BLaER1 (cell line): ENCODE measurements around the gene SQOR.

Source experiments
- H3K27ac ChIP-seq: shearing (Covaris generic); formaldehyde crosslinking; 2 replicates; pipeline ENCODE4 v1.8.1; 2022
- H3K27me3 ChIP-seq: shearing (Covaris generic); formaldehyde crosslinking; 2 replicates; pipeline ENCODE4 v1.8.1; 2022
- H3K36me3 ChIP-seq: shearing (Covaris generic); formaldehyde crosslinking; 2 replicates; pipeline ENCODE4 v1.8.1; 2022
- H3K4me1 ChIP-seq: shearing (Covaris generic); formaldehyde crosslinking; 2 replicates; pipeline ENCODE4 v1.8.1; 2022
- H3K4me2 ChIP-seq: shearing (Covaris generic); formaldehyde crosslinking; 2 replicates; pipeline ENCODE4 v1.8.1; 2022
- H3K4me3 ChIP-seq: shearing (Covaris generic); formaldehyde crosslinking; 2 replicates; pipeline ENCODE4 v1.8.1; 2022
- H3K9ac ChIP-seq: shearing (Covaris generic); formaldehyde crosslinking; 2 replicates; pipeline ENCODE4 v1.8.1; 2022
- H3K9me3 ChIP-seq: shearing (Covaris generic); formaldehyde crosslinking; 2 replicates; pipeline ENCODE4 v1.8.1; 2022
- H4K20me1 ChIP-seq: shearing (Covaris generic); formaldehyde crosslinking; 2 replicates; pipeline ENCODE4 v1.8.1; 2022
- Cebpa-rat ChIP-seq: shearing (Covaris generic); IDR thresholded peaks from 2 replicates; pipeline ENCODE4 v1.8.1; 2022

SQOR gene

GRCh38 chr15:45594835-45595530 is 39.8 kb upstream of the SQOR start:
- H3K9me3 ChIP-seq = peaks cover 47% of the 10 kb centered on the region
- no peak overlapping the region for H3K4me2 ChIP-seq
- no peak overlapping the region for H3K4me3 ChIP-seq
- peaks cover 14% of the 10 kb centered on the region for H3K4me1 ChIP-seq
- no peak overlapping the region for H3K9ac ChIP-seq
- H3K27me3 ChIP-seq = no peaks in the 10 kb centered on the region
- H3K36me3 ChIP-seq = peaks cover 64% of the 10 kb centered on the region
- no peak overlapping the region for H3K27ac ChIP-seq
- H4K20me1 ChIP-seq = no peaks in the 10 kb centered on the region; the same call in 1 of the 2 replicates
- no peak for TF ChIP-seq Cebpa-rat

- Histone ChIP-seq H3K4me3 (no peak overlapping the region), H3K36me3 (peaks cover 61% of the 10 kb centered on the region), H4K20me1 (peaks cover 31% of the 10 kb centered on the region), H3K27me3 (no peaks in the 10 kb centered on the region), H3K4me2 (peak overlapping the region; percentile 28; the same call in 1 of the 2 replicates), H3K4me1 (peaks cover 14% of the 10 kb centered on the region; the same call in 1 of the 2 replicates), H3K9ac (no peak overlapping the region), H3K27ac (no peak overlapping the region), H3K9me3 (no peaks in the 10 kb centered on the region)
- TF ChIP-seq Cebpa-rat = no peak
Measured at GRCh38 chr15:45603881-45604280, 30.9 kb upstream of the SQOR start.

- H3K27me3 ChIP-seq = no peaks in the 10 kb centered on the region
- no peak overlapping the region for H3K27ac ChIP-seq
- no peak for TF ChIP-seq Cebpa-rat
- H3K4me1 ChIP-seq = peaks cover 14% of the 10 kb centered on the region; the same call in 1 of the 2 replicates
- H3K9me3 ChIP-seq = no peaks in the 10 kb centered on the region
- H3K36me3 ChIP-seq = peaks cover 61% of the 10 kb centered on the region
- no peak overlapping the region for H3K4me2 ChIP-seq
- H3K4me3 ChIP-seq = no peak overlapping the region
- peaks cover 31% of the 10 kb centered on the region for H4K20me1 ChIP-seq
- no peak overlapping the region for H3K9ac ChIP-seq
Measured at GRCh38 chr15:45604326-45604725, 30.5 kb upstream of the SQOR start.

- TF ChIP-seq Cebpa-rat = no peak
- Histone ChIP-seq H3K27me3 (no peaks in the 10 kb centered on the region), H3K36me3 (peaks cover 57% of the 10 kb centered on the region), H4K20me1 (peaks cover 31% of the 10 kb centered on the region), H3K9me3 (no peaks in the 10 kb centered on the region), H3K4me1 (peaks cover 14% of the 10 kb centered on the region; the same call in 1 of the 2 replicates), H3K27ac (no peak overlapping the region), H3K4me2 (no peak overlapping the region), H3K9ac (no peak overlapping the region), H3K4me3 (no peak overlapping the region)
Measured at GRCh38 chr15:45606413-45606812, 28.4 kb upstream of the SQOR start.

GRCh38 chr15:45606841-45607240 is 28.0 kb upstream of the SQOR start:
- no peak overlapping the region for H3K4me3 ChIP-seq
- no peak for TF ChIP-seq Cebpa-rat
- no peaks in the 10 kb centered on the region for H3K9me3 ChIP-seq
- no peaks in the 10 kb centered on the region for H3K27me3 ChIP-seq
- peaks cover 55% of the 10 kb centered on the region for H3K36me3 ChIP-seq
- H3K4me1 ChIP-seq = peaks cover 14% of the 10 kb centered on the region; the same call in 1 of the 2 replicates
- peaks cover 29% of the 10 kb centered on the region for H4K20me1 ChIP-seq
- H3K4me2 ChIP-seq = no peak overlapping the region
- no peak overlapping the region for H3K27ac ChIP-seq
- H3K9ac ChIP-seq = no peak overlapping the region

GRCh38 chr15:45611305-45611704 is 23.5 kb upstream of the SQOR start:
- H4K20me1 ChIP-seq = no peaks in the 10 kb centered on the region
- no peak overlapping the region for H3K9ac ChIP-seq
- H3K4me1 ChIP-seq = 0 out of 2 replicates have a peak, but pooled peaks cover 4% of the 10 kb centered on the region
- no peaks in the 10 kb centered on the region for H3K9me3 ChIP-seq
- H3K4me2 ChIP-seq = no peak overlapping the region
- no peak overlapping the region for H3K27ac ChIP-seq
- peaks cover 23% of the 10 kb centered on the region for H3K36me3 ChIP-seq
- H3K4me3 ChIP-seq = no peak overlapping the region
- no peaks in the 10 kb centered on the region for H3K27me3 ChIP-seq
- TF ChIP-seq Cebpa-rat = no peak

GRCh38 chr15:45612790-45613415 is 21.9 kb upstream of the SQOR start:
- Histone ChIP-seq H3K4me2 (no peak overlapping the region), H3K9ac (no peak overlapping the region), H3K4me3 (no peak overlapping the region), H3K27ac (no peak overlapping the region), H4K20me1 (no peaks in the 10 kb centered on the region), H3K9me3 (no peaks in the 10 kb centered on the region), H3K36me3 (peaks cover 10% of the 10 kb centered on the region), H3K4me1 (0 out of 2 replicates have a peak, but pooled peaks cover 4% of the 10 kb centered on the region), H3K27me3 (no peaks in the 10 kb centered on the region)
- no peak for TF ChIP-seq Cebpa-rat

- Histone ChIP-seq H3K9me3 (no peaks in the 10 kb centered on the region), H3K4me3 (no peak overlapping the region), H4K20me1 (no peaks in the 10 kb centered on the region), H3K27me3 (no peaks in the 10 kb centered on the region), H3K4me2 (no peak overlapping the region), H3K36me3 (no peaks in the 10 kb centered on the region), H3K4me1 (0 out of 2 replicates have a peak, but pooled peaks cover 4% of the 10 kb centered on the region), H3K9ac (no peak overlapping the region), H3K27ac (no peak overlapping the region)
- no peak for TF ChIP-seq Cebpa-rat
Measured at GRCh38 chr15:45616901-45617323, 17.9 kb upstream of the SQOR start.

GRCh38 chr15:45618813-45619212 is 16.0 kb upstream of the SQOR start:
- Histone ChIP-seq H3K36me3 (no peaks in the 10 kb centered on the region), H3K27me3 (no peaks in the 10 kb centered on the region), H3K4me3 (no peak overlapping the region), H3K9ac (no peak overlapping the region), H3K4me2 (no peak overlapping the region), H3K27ac (no peak overlapping the region), H4K20me1 (no peaks in the 10 kb centered on the region), H3K4me1 (0 out of 2 replicates have a peak, but pooled peaks cover 4% of the 10 kb centered on the region), H3K9me3 (no peaks in the 10 kb centered on the region)
- TF ChIP-seq Cebpa-rat = no peak

- no peaks in the 10 kb centered on the region for H4K20me1 ChIP-seq
- TF ChIP-seq Cebpa-rat = no peak
- no peaks in the 10 kb centered on the region for H3K36me3 ChIP-seq
- peaks cover 10% of the 10 kb centered on the region for H3K4me1 ChIP-seq
- no peak overlapping the region for H3K4me2 ChIP-seq
- H3K27ac ChIP-seq = no peak overlapping the region
- no peak overlapping the region for H3K4me3 ChIP-seq
- H3K9me3 ChIP-seq = peaks cover 24% of the 10 kb centered on the region
- no peaks in the 10 kb centered on the region for H3K27me3 ChIP-seq
- H3K9ac ChIP-seq = no peak overlapping the region
Measured at GRCh38 chr15:45628136-45628535, 6.7 kb upstream of the SQOR start.
